GM21576 (cell line): ENCODE measurements around the gene KRTAP15-1.

Source experiments
- ATAC-seq: cut with Tn5 transposase; IDR thresholded peaks from one replicate; pipeline ENCODE4 v1.9.1; 2021; ENCODE audit warnings: mild to moderate bottlenecking, moderate library complexity; ENCODE audit not compliant: unreplicated experiment

Gene KRTAP15-1, protein sequence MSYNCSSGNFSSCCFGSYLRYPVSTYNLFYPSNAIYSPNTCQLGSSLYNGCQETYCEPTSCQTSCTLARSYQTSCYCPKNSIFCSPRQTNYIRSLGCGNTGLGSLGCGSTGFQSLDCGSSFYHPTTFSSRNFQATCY

DNA sequence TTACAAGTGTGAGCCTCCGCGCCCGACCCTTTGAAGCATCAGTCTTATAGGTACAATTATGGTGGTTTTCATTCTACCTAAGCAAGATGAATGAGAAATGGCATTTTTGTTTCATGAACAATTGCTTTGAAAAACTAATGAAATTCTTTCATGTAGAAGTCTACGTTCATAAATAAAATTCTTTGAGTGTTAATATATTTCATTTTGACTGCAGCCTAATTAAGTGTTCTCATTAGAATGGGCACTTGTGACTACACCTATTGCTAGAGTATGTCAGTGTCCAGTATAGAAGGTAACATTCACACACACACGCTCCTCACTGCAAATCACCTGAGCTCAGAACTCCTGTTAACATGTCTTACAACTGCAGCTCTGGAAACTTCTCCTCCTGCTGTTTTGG, at the start of gene KRTAP15-1:
TSS of gene KRTAP15-1 (plus strand) at position 301 of the 400 bp plus-strand sequence. CDS start at position 354, 53 bp downstream.
- ATAC-seq = no peak

DNA sequence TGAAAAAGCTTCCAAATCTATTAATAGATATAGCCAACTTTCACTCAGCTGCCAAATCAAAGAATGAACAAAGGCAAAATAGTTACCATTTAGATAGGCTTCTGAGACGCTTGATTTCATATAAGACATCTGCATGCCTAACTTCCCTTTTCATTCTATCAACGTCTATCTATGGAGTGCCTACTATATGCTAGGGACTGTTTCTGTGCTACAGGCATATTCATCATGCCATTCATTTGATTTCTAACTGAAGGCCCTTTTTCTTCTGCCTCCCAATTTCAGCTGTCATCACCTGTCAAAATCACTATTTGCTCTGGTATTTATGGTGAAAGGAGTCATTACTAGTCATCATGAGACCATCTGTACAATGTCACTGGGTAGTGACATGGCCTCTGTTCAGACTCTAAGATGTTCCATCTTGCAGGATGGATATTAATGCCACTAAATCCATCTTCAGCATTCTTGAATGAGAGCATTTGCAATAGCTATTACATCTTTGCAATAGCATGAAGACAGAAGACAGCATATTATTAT, 48.5 kb upstream of the KRTAP15-1 start:
- ATAC-seq = no peak

DNA sequence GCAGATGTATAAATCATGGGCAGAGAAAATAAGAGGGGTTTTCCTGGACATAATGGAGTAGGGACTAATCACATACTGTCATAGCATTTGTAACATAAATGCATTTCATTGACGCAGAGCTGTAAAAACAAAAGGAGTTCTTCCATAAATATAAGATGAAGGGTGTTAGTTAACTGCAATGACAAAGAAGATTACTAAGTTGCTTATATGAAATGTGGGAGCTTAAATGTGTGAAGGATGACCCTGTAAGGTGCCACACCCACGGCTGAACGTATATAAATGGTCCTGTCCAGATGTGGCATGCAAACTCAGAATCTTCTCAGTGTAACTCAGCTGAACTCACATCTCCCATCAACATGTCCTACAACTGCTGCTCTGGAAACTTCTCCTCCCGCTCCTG, 44.3 kb upstream of the KRTAP15-1 start, which contains the start of gene KRTAP13-1:
TSS of gene KRTAP13-1 (plus strand) at position 301 of the 400 bp plus-strand sequence. CDS start at position 357, 56 bp downstream.
- no peak for ATAC-seq

DNA sequence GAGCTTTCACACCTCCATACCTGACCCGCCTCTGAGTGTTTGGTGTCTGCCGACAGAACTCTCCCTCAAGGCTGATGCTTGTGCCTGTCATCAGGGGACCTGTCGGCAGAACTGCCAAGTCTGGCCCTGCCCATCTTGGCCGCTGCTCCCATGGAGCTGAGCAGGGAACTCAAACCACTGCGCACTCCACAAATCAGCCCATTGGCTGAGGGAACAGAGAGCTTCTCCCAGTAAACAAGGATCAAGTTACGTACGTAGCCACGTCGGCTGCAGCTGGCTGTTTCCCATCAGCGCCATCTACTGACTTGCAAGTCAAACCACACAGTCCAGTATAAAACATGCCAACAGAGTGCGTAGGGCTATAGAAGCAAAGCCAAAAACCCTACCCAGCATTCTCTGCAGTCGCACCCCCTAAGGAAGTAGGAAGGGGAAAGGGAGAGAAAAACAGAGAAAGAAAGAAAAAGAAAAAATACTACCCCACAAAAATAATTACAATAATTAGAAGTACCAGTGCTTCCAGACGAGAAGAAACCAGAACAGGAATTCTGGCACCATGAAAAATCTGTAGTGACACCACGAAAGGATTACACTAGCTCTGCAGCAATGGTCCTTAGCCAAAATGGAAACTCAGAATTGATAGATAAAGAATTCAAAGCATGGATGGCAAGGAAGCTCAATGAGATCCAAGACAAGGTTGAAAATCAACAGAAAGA, 31.1 kb upstream of the KRTAP15-1 start:
- ATAC-seq = no peak

DNA sequence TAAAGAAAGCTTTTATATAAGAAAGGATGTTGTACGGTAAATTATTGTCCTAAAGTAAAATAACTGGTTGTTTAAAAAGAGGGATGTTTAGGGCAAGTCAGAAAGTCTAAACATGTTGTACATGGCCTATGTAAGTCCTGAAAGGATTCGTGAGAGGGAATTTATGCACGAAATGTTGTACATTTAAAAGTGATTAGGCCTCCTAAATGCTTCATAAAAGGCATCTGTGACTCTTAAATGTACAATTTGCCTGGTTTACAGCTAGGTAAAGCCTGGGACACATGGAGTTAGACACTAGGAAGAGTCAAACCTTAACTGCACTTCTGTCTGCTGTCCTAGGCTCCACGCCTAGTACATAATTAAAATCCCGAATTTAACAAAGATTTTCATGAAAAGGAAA, 24.1 kb upstream of the KRTAP15-1 start:
- ATAC-seq = no peak

DNA sequence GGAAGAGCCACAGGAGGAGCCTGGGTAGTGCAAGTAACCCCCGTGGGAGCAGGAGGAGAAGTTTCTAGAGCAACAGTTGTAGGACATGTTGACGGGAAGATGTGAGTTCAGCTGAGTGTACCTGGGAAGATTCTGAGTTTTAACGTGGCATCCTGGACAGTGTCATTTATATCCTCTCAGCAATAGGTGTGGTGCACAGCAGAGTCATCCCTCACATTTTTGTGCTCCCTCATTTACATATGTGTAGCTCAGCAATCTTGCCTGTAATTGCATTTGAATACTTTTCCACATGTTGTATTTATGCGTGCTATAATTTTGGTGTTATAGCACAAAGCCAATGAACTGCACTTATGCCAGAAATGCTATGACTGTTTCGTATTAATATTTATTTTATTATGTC, 14.2 kb upstream of the KRTAP15-1 start, which contains the start of gene KRTAP13-3:
TSS of gene KRTAP13-3 (minus strand) at position 101 of the 400 bp plus-strand sequence. CDS start at position 87, 14 bp downstream.
- ATAC-seq = no peak

DNA sequence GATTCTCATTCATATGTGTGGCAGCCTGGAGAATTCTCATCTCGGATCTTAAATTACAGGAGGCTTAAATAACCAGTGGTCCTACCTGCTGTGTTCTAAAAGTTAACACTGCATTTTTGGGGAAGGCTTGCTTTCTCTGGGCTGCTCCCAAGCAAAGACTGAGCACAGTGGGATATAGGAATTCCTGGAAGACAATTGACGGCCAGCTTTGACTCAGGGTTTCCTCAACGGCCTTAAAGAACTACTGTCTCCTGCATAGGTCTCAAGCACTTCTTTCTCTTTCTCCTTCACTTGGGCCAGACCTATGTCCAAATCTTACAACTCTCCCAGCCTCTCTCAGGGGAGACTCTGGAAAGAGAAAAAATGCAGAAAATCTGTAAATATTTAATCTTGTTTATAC, 13.3 kb upstream of the KRTAP15-1 start:
- no peak for ATAC-seq

DNA sequence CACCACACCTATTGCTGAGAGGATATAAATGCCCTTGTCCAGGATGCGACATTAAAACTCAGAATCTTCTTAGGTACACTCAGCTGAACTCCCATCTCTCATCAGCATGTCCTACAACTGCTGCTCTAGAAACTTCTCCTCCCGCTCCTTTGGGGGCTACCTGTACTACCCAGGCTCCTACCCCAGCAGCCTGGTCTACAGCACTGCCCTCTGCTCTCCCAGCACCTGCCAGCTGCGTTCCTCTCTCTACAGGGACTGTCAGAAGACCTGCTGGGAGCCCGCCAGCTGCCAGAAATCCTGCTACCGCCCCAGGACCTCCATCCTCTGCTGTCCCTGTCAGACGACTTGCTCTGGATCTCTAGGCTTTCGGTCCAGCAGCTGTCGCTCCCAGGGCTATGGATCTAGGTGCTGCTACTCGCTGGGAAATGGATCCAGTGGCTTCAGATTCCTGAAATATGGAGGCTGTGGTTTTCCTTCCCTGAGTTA, 9.9 kb upstream of the KRTAP15-1 start, which contains the start of gene KRTAP13-4:
TSS of gene KRTAP13-4 (plus strand) at position 51 of the 486 bp plus-strand sequence. CDS start at position 107, 56 bp downstream.
- ATAC-seq = no peak

DNA sequence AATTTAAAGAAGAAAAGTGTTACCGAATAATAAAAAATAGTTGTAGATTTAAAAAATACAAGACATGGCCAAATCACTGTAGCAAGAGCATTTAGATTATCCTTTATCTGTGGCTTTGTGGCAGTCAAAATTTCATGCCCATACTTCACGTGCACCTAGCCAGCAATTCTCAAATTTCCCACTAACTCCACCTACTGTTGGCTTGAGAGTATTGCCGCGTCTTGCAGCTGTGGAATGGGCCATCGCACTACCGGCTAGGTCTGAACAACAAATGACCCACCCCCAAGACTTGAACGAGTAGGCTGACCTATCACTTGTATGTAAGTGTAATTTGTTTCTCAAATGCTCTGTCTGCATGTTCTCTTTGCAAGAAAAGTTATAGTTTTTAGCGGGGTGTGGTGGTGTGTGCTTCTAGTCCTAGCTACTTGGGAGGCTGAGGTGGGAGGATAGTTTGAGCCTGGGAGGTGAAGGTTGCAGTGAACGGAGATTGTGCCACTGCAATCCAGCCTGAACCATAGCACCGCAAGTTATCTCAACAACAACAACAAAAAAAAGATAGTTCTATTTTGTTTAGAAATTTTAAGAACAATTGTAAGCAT, 5.9 kb upstream of the KRTAP15-1 start:
- no peak for ATAC-seq

DNA sequence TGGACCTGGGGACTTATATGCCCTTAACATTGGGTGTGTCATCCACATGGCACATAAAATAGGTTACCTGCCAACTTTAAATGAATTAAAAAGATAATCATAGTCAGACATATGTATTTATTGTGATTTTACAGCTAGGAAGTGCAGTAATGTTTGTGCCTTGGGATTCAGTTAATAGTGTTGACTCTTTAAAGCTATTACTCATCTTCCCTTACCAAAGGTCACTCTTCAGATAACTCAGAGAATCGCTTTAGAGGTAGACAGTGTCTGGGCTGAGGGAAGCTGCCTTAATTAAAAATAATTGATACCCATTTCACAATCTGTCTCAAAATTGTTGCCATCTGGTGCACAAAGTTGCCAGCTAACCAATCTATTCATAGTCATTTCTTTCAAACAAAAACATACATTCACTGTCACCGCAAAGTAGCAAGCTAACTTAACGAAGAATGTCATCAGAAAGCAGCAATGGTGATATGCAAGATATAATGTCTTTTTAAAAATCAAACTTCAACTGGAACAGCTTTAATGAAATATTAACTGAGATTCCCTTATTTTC, 3.0 kb upstream of the KRTAP15-1 start:
- no peak for ATAC-seq

DNA sequence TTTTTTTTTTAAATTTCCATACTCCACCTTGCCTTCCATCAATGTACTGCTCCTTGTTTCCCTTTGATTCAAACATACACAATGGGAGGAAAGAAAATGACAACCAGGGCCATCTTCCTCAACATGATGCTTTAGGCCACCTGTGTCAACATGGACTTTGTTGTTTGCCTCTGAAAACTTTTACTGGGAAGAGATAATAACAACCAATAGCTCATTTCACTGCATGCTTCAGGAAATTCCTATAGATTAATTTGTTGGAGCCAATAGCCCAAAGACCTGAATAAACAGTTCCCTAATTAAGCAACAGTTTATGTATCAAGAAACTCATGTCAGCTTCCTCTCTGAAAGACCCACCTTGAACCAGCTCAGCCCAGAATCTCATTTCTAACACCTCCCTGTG, 3.2 kb downstream of the KRTAP15-1 start:
- ATAC-seq = no peak

DNA sequence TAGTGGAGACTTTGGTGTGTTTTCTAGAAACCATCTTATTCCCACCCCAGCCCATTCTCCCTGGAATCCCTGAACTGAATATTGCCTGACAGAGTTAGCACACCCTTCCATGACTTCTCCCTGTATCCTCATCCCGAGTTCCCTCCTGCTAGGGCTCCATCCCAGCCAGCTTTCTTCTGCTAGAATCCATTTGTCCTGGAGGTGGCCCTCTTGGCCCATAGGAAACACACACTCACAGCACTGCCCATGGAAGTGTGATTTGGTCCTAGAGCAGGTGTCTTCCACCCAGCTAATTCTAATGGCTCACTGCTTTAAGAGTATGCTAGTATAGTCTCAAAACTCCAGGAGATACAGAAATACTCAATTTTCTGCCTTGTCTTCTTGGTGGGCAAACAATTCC, 4.1 kb downstream of the KRTAP15-1 start:
- no peak for ATAC-seq

DNA sequence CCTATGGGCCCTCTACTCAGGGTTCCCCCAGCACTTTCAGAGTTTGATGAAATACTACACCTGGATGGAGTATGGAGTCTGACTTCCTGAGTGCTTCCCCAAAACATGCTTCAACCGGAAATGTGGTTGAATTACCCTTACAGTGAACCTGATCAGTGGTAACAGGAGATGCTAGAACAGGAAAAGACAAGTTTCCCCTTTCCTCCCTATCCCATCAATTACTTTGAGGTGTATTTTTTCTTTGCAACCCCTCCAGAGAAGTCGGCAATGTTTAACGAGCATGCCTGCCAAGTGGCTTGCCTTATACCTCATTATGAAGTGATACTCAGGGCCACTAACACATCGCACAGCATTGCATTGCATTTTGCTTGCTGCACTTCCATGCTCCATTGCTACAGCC, 7.0 kb downstream of the KRTAP15-1 start:
- ATAC-seq = no peak

DNA sequence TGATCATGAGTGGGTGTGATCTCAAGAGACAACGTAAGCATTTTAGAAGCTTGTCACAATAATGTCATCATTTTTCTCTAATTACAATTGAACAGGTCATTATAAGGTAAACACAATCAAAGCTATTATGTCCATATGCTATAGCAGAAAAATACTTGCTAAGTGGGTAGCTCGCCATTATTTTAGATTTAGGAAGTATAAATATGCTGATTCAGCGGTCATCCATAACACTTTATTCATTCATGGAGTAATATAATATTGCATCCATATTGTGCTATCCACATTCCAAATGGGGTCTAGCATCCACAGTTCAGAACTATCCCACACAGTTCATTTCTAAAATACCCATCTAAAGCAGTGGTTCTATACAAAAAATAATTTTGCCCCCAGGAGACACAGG, 8.4 kb downstream of the KRTAP15-1 start:
- no peak for ATAC-seq

DNA sequence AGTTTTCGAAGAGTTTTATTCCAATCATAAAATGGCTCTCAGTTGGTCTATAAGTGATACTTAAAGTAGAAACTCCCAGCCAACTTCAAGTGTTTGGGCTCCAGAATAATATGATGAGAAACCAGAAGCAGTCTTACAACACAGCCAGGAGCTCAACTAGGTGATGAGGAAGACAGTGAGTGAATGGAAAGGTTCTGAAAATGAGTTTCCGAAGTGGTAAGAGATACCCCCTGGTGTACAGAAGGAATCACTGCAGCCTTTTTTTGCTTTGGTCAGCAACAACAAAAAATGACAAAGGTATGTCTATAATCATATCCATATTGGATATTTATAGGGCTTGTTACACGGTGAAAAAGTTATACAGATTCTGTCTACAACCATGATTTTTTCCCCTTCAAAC, 23.6 kb downstream of the KRTAP15-1 start:
- ATAC-seq = no peak

DNA sequence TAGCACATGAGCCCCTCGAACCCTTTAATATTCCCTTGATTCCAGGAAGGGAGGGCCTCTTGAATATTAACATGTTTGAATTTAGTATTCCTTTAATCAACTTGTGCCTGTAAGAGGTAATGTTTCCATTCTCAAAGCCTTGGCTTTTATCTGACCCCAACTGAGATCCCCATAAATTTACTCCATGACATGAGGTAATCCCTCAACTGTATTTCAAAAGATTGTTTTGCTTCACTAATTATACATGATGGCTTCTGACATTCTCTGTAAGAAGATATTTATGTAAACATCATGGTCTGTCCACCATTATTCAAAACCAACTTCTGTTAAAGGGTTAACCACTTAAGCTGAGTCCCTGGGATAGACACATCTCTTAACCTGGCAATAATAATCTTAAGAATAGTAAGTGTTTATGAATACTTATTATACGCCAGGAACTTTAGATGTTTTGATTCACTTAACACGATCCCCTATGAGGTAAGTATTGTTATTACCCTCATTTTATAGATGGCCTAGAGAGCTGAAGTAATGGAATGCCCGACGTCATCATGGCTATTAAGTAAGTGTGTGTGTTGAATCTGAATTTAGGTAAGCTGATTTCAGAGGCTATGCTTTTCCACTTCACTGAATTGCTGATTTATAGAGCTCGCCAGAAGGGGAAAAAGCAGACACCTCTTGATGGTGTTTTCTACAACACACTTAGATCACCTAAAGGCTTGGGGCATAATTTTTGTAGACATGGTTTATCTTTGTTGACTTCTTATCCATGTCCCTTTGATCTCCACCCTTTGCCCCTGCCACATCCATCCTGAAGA, 29.0 kb downstream of the KRTAP15-1 start:
- no peak for ATAC-seq

DNA sequence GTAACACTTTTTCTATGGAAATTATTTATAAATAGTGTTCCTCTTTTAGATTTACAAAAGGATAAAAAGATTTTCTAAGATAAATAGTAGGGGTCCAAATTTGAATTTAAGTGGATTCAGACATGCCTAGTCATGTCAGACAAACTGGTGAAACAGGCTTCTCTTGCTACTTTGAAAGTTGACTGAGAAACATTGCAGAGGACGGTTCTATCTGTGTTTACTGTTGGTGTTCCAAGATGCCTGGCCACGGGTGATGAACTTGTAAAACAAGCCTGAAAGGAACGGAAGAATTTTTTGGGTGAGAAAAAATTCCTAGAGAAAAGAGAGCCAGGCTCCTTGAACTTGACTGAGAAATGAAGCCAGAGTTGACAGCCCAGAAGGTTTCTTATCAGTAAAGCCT, 37.9 kb downstream of the KRTAP15-1 start:
- ATAC-seq = no peak

DNA sequence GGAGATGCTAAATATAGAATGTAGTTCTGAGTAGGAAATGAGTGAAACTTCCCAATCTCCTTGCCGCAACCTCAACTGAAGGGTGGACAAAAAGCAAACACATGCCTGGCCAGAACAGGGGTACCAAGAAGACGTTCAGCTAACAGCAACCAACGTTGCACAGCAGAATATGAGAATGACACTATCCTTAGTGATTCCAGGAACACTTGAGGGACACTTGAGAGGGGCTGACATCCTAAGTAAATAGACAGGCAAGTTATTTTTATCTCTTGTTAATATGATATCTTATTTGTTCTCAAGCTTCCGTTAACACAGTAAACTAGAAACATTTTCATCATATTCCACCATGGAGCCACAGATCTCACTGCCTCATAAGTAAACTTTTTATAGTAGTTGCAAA, 39.2 kb downstream of the KRTAP15-1 start:
- ATAC-seq = no peak

DNA sequence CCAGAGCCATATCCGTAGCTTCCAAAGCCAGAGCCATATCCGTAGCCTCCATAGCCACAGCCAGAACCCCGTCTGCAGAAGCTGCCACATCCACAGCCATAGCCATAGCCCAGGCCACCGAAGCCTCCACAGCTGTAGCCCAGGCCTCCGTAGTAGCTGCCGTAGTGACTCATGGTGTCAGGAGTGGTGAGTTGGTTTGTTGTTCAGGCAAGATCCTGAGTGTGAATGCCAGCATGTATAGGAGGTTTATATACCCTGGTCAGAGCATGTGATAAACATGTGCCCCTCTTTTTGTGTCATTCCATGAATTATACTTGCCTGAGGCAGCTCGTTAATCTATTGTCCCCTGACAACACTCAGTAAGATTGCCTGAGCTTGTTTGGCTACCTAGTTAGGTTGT, 40.1 kb downstream of the KRTAP15-1 start, which contains the start of gene KRTAP19-1:
TSS of gene KRTAP19-1 (minus strand) at position 223 of the 400 bp plus-strand sequence. CDS start at position 173, 50 bp downstream.
- no peak for ATAC-seq

DNA sequence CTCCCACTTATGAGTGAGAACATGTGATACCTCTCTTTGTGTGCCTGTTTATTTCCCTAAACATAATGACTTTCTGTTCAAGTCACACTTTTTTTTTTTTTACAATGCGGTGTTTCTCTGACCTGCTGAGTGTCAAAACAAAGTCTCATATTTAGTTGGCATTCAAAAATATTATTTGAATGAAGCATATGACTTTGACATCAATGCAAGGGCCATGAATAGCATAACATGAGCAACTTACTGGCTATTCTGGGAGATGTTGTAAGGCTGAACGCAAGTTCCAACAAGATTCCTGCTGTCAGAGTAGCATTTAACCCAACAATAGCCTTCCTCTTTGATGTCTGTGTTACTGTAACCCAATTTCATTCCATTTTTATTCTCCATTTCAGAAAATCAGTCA, 42.1 kb downstream of the KRTAP15-1 start:
- no peak for ATAC-seq
